OCI-LY3 (cell line): Measurements from ENCODE around the gene ZNF487.
A peak's percentile ranks its signal among the peaks of the same experiment; 100 is the strongest.

ENCODE experiments used
- H2AFZ ChIP-seq: fragments of 200-600, 300-600 bp; shearing (Covaris generic); 2 replicates; pipeline ENCODE4 v1.6.0; 2014; ENCODE audit warnings: antibody characterized with exemption, low read depth, low read length
- H3K27ac ChIP-seq: fragments of 200-600, 300-600 bp; sonication (generic); 2 replicates; pipeline ENCODE4 v1.5.1; 2014; ENCODE audit warnings: mild to moderate bottlenecking, low read length, moderate library complexity, mixed read lengths
- H3K27me3 ChIP-seq: fragments of 200-600, 300-600 bp; sonication (generic); 2 replicates; pipeline ENCODE4 v1.6.1; 2014; ENCODE audit warnings: low read depth, low read length, mixed read lengths
- H3K36me3 ChIP-seq: fragments of 200-600, 300-600 bp; sonication (generic); replicated peaks from 2 replicates; pipeline ENCODE3; 2014; ENCODE audit warnings: low read depth, low read length, mixed read lengths
- H3K4me1 ChIP-seq: fragments of 300-600, 200-600 bp; sonication (generic); 2 replicates; pipeline ENCODE4 v1.6.1; 2014; ENCODE audit warnings: low read length, mixed read lengths
- H3K4me2 ChIP-seq: fragments of 200-600, 300-600 bp; sonication (generic); 2 replicates; pipeline ENCODE4 v1.6.1; 2014; ENCODE audit warnings: low read length, mixed read lengths
- H3K4me3 ChIP-seq: fragments of 300-600, 200-600 bp; sonication (generic); 2 replicates; pipeline ENCODE4 v1.5.1; 2014; ENCODE audit warnings: antibody characterized with exemption, mild to moderate bottlenecking, low read length, moderate library complexity
- H3K79me2 ChIP-seq: fragments of 300-600, 200-600 bp; shearing (Covaris generic); 2 replicates; pipeline ENCODE4 v1.6.1; 2014; ENCODE audit warnings: mild to moderate bottlenecking, low read length, mixed read lengths
- H3K9ac ChIP-seq: fragments of 300-600, 200-600 bp; shearing (Covaris generic); 2 replicates; pipeline ENCODE4 v1.6.0; 2014; ENCODE audit warnings: mild to moderate bottlenecking, low read length, moderate library complexity
- H3K9me3 ChIP-seq: fragments of 200-600, 300-600 bp; shearing (Covaris generic); 2 replicates; pipeline ENCODE4 v1.6.1; 2014; ENCODE audit warnings: low read length, mixed read lengths; ENCODE audit not compliant: insufficient read depth
- H4K20me1 ChIP-seq: fragments of 200-600, 300-600 bp; sonication (generic); 2 replicates; pipeline ENCODE4 v1.6.1; 2016; ENCODE audit warnings: low read length, mixed read lengths; ENCODE audit not compliant: insufficient read depth
- CTCF ChIP-seq: fragments of 200-600, 300-600 bp; sonication (generic); IDR thresholded peaks from 2 replicates; pipeline ENCODE4 v1.5.1; 2014; ENCODE audit warnings: antibody characterized with exemption, low read length, low read depth
- EZH2phosphoT487 ChIP-seq: fragments of 200-600 bp; shearing (Covaris generic); IDR thresholded peaks from 2 replicates; pipeline ENCODE4 v1.6.1; 2018; ENCODE audit warnings: antibody characterized with exemption, mixed run types, low read depth

Gene ZNF487

GRCh38 chr10:43393606-43394360 is 43.1 kb upstream of the ZNF487 start:
- Histone ChIP-seq H3K9ac (peak overlapping the region; percentile 99; the same call in 1 of the 2 replicates), H3K4me2 (no peak overlapping the region; the same call in 1 of the 2 replicates), H3K4me3 (no peak overlapping the region), H4K20me1 (peaks cover 56% of the 10 kb centered on the region), H3K4me1 (peaks cover 23% of the 10 kb centered on the region), H3K9me3 (no peaks in the 10 kb centered on the region), H3K36me3 (peaks cover 60% of the 10 kb centered on the region), H3K79me2 (peaks cover 99% of the 10 kb centered on the region), H2AFZ (no peak overlapping the region), H3K27ac (peak overlapping the region; percentile 37), H3K27me3 (no peaks in the 10 kb centered on the region)
- TF ChIP-seq EZH2phosphoT487 (no peak), CTCF (no peak)

GRCh38 chr10:43394868-43395267 is 42.0 kb upstream of the ZNF487 start:
- Histone ChIP-seq H3K79me2 (peaks cover 99% of the 10 kb centered on the region), H4K20me1 (peaks cover 57% of the 10 kb centered on the region)

GRCh38 chr10:43395571-43396060 is 41.3 kb upstream of the ZNF487 start:
- TF ChIP-seq EZH2phosphoT487 (no peak), CTCF (no peak)
- H3K4me3 ChIP-seq = peak overlapping the region; percentile 96
- H3K36me3 ChIP-seq = peaks cover 50% of the 10 kb centered on the region
- H3K4me1 ChIP-seq = peaks cover 41% of the 10 kb centered on the region
- no peak overlapping the region for H2AFZ ChIP-seq
- peaks cover 57% of the 10 kb centered on the region for H4K20me1 ChIP-seq
- H3K4me2 ChIP-seq = peak overlapping the region; percentile 84
- H3K27ac ChIP-seq = peak overlapping the region; percentile 92
- H3K27me3 ChIP-seq = no peaks in the 10 kb centered on the region
- peak overlapping the region; percentile 99 for H3K9ac ChIP-seq
- H3K79me2 ChIP-seq = peaks cover 99% of the 10 kb centered on the region
- no peaks in the 10 kb centered on the region for H3K9me3 ChIP-seq

More at GRCh38 chr10:43394868-43395267, 42.0 kb upstream of the ZNF487 start:
- Histone ChIP-seq H3K27ac (peak overlapping the region; percentile 92), H3K9ac (peak overlapping the region; percentile 99), H3K4me3 (peak overlapping the region; percentile 96), H3K4me1 (peaks cover 33% of the 10 kb centered on the region), H3K9me3 (no peaks in the 10 kb centered on the region), H3K36me3 (peaks cover 58% of the 10 kb centered on the region), H3K4me2 (peak overlapping the region; percentile 84), H3K27me3 (no peaks in the 10 kb centered on the region), H2AFZ (no peak overlapping the region)
- TF ChIP-seq CTCF = no peak
- TF ChIP-seq EZH2phosphoT487 = no peak

- Histone ChIP-seq H3K9ac (peak overlapping the region; percentile 99), H3K36me3 (peaks cover 52% of the 10 kb centered on the region), H4K20me1 (peaks cover 57% of the 10 kb centered on the region), H3K4me1 (peaks cover 46% of the 10 kb centered on the region), H3K9me3 (no peaks in the 10 kb centered on the region), H3K27me3 (no peaks in the 10 kb centered on the region), H3K27ac (peak overlapping the region; percentile 92), H3K79me2 (peaks cover 99% of the 10 kb centered on the region), H3K4me2 (peak overlapping the region; percentile 84), H2AFZ (no peak overlapping the region), H3K4me3 (peak overlapping the region; percentile 96)
- TF ChIP-seq CTCF = no peak
- TF ChIP-seq EZH2phosphoT487 = no peak
Measured at GRCh38 chr10:43396061-43396927, 40.6 kb upstream of the ZNF487 start.
